Lower leg skin (tissue), 3 donors: Measurements from ENCODE around the gene SIGLEC11.

Experiments used
- CTCF ChIP-seq, 3 donors: fragments of 450-650 bp; IDR thresholded peaks; one replicate each; pipeline ENCODE4 v1.5.1; 2016; ENCODE audit warnings: antibody characterized with exemption in 3 of 3, mild to moderate bottlenecking in 3 of 3, moderate library complexity in 2 of 3
- POLR2A ChIP-seq, 2 donors: fragments of 450-650 bp; IDR thresholded peaks; one replicate each; pipeline ENCODE4 v1.6.1; 2016 to 2017; ENCODE audit warnings: antibody characterized with exemption in 2 of 2, mild to moderate bottlenecking in 1 of 2, moderate library complexity in 1 of 2

GRCh38 chr19:49906879-49907564 lies 54.0 kb downstream of the SIGLEC11 start:
- no peak for TF ChIP-seq CTCF (IDR thresholded peaks at IDR 0.05)
- TF ChIP-seq POLR2A (IDR thresholded peaks at IDR 0.05) = no peak
